DMS153 (cell line): ENCODE data around the gene GSDMA.

Experiments
- DNase-seq: peaks from one replicate; lab custom pipeline; 2025; lab: John Stamatoyannopoulos, UW

Gene GSDMA

GRCh38 chr17:40022961-40023541 is 60.2 kb downstream of the GSDMA start:
- DNase-seq = peak; percentile 78

- peak; percentile 78 for DNase-seq
Measured at GRCh38 chr17:40023590-40024292, 60.9 kb downstream of the GSDMA start.

GRCh38 chr17:40024901-40025300 is 62.1 kb downstream of the GSDMA start:
- DNase-seq = no peak

GRCh38 chr17:40025559-40025958 is 62.8 kb downstream of the GSDMA start:
- no peak for DNase-seq

- DNase-seq = peak; percentile 43
Measured at GRCh38 chr17:40025991-40026815, 63.4 kb downstream of the GSDMA start.

- DNase-seq = peak; percentile 37
Measured at GRCh38 chr17:40026816-40027613, 64.2 kb downstream of the GSDMA start.
